Testis (tissue), 3 donors: ENCODE results near the gene JAM3. TPM values are rescaled to one million over a fixed set of nuclear protein-coding genes. Genes with fewer than 3 reads are reported as not detected.

Experiments used
- DNase-seq: peaks from one replicate; pipeline ENCODE4 v3.0.0-alpha.2; 2019
- H3K27ac ChIP-seq, 2 donors: fragments of 200-600 bp; sonication (generic); one replicate each; pipeline ENCODE4 v1.5.1; 2019
- H3K27me3 ChIP-seq: fragments of 200-600 bp; sonication (generic); one replicate; pipeline ENCODE4 v1.5.1; 2019
- H3K36me3 ChIP-seq: fragments of 200-600 bp; sonication (generic); one replicate; pipeline ENCODE4 v1.5.1; 2017; ENCODE audit warnings: low read depth; ENCODE audit errors: missing control alignments
- H3K4me1 ChIP-seq: fragments of 200-600 bp; sonication (generic); one replicate; pipeline ENCODE4 v1.5.1; 2019
- H3K4me3 ChIP-seq, 2 donors: fragments of 200-600 bp; sonication (generic); one replicate each; pipeline ENCODE4 v1.5.1; 2017 to 2019
- H3K9me3 ChIP-seq: fragments of 200-600 bp; sonication (generic); one replicate; pipeline ENCODE4 v1.5.1; 2017
- POLR2A ChIP-seq: fragments of 450-650 bp; IDR thresholded peaks from one replicate; pipeline ENCODE4 v1.6.1; 2017; ENCODE audit warnings: antibody characterized with exemption, mild to moderate bottlenecking, moderate library complexity
- WGBS, 2 donors: methylation state at CpG; one replicate each; pipeline ENCODE4 v1.1.5; 2018; 5-methylcytosine and 5-hydroxymethylcytosine counted together
- intact Hi-C: fragments of 100-400 bp; cut with DNase I; formaldehyde crosslinking; loops from one replicate; pipeline ENCODE4 v1.15.1; 2023; ENCODE audit warnings: low total_unique reads
- polyA plus RNA-seq: library from polyadenylated mRNA; stranded (reverse); fragments of 350-450 nt; fragmentation: Illumina TruSeq; extraction: RNeasy Lipid Tissue Mini Kit (QIAGEN cat#74804); gene quantifications from one replicate; pipeline ENCODE4 v1.2.3, GENCODE V29; 2014; ENCODE audit warnings: low read depth, low replicate concordance; ENCODE audit not compliant: insufficient read depth
- total RNA-seq, 2 donors: library from RNA; depleted of rRNA; stranded (reverse); fragments of >200 nt; gene quantifications; one replicate each; pipeline ENCODE4 v1.2.3, GENCODE V29; 2016
- TF ChIP-seq, protein P1 (sequence below), 3 experiments: fragments of 450-650 bp in 2 of 3; fragments of 200-600 bp in 1 of 3; sonication (generic) in 1 of 3; IDR thresholded peaks; one replicate each; pipeline ENCODE4 v1.5.1; 2016 to 2019; ENCODE audit warnings: antibody characterized with exemption in 3 of 3, mild to moderate bottlenecking in 2 of 3, moderate library complexity in 1 of 3

The JAM3 gene
- total and polyA plus RNA-seq, 3 donors from 2014 or later: 81.0 to 188 (median 172) TPM

GRCh38 chr11:134199531-134199930 is 130.7 kb downstream of the JAM3 start:
- intact Hi-C loops: no loop called here
- Histone ChIP-seq H3K4me3 (no peak overlapping the region), H3K9me3 (no peaks in the 10 kb centered on the region), H3K4me1 (no peaks in the 10 kb centered on the region), H3K36me3 (no peaks in the 10 kb centered on the region), H3K27ac (no peak overlapping the region), H3K27me3 (no peaks in the 10 kb centered on the region)
- WGBS, 2 donors: 97% methylated on average over 9 of the region's 9 CpGs
- no peak for DNase-seq
- TF ChIP-seq, protein P1, sequence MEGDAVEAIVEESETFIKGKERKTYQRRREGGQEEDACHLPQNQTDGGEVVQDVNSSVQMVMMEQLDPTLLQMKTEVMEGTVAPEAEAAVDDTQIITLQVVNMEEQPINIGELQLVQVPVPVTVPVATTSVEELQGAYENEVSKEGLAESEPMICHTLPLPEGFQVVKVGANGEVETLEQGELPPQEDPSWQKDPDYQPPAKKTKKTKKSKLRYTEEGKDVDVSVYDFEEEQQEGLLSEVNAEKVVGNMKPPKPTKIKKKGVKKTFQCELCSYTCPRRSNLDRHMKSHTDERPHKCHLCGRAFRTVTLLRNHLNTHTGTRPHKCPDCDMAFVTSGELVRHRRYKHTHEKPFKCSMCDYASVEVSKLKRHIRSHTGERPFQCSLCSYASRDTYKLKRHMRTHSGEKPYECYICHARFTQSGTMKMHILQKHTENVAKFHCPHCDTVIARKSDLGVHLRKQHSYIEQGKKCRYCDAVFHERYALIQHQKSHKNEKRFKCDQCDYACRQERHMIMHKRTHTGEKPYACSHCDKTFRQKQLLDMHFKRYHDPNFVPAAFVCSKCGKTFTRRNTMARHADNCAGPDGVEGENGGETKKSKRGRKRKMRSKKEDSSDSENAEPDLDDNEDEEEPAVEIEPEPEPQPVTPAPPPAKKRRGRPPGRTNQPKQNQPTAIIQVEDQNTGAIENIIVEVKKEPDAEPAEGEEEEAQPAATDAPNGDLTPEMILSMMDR (IDR thresholded peaks at IDR 0.05): no peak
- TF ChIP-seq POLR2A: no peak

DNA sequence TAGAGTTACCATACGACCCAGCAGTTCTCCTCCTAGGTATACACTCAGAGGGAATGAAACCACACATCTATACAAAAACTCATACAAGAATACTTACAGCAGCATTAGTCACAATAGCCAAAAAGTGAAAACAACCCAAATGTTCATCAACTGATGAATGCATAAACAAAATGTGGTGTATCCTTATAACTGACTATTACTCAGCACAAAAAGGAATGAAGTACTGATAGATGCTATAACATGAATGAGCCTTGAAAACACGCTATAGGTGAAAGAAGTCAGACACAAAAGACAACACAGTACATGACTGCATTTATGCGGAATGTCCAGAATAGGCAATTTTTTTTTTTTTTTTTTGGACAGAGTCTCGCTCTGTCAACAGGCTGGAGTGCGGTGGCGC is 131.8 kb downstream of the JAM3 start:
- TF ChIP-seq, protein P1 (IDR thresholded peaks at IDR 0.05): no peak
- TF ChIP-seq POLR2A: no peak
- no peaks in the 10 kb centered on the region for H3K9me3 ChIP-seq
- H3K27ac ChIP-seq: no peak overlapping the region
- no peak for DNase-seq
- WGBS, 2 donors: 94 to 99% methylated on average over 6 of the region's 6 CpGs
- H3K4me3 ChIP-seq: no peak overlapping the region
- intact Hi-C loops: no loop called here
- no peaks in the 10 kb centered on the region for H3K27me3 ChIP-seq
- no peaks in the 10 kb centered on the region for H3K4me1 ChIP-seq
- H3K36me3 ChIP-seq: no peaks in the 10 kb centered on the region

Other genes starting within 250 kb of the JAM3 start
- gene SPATA19, start 223.6 kb upstream of the JAM3 start, total RNA-seq: 100 to 1,000 TPM in 1 of 2 donors, 10 to 100 TPM in 1; 43.4 to 154 TPM
- 142 TPM for gene SPATA19, start 223.6 kb upstream of the JAM3 start, polyA plus RNA-seq
- 100 to 1,000 TPM in 1 of 2 donors, 10 to 100 TPM in 1; 71.9 to 119 TPM for gene IGSF9B, start 112.1 kb upstream of the JAM3 start, total RNA-seq
- gene IGSF9B, start 112.1 kb upstream of the JAM3 start, polyA plus RNA-seq: 16.8 TPM
- gene NCAPD3, start 154.9 kb downstream of the JAM3 start, total RNA-seq: 10 to 100 TPM; 69.3 to 82.9 TPM
- 30.8 TPM for gene NCAPD3, start 154.9 kb downstream of the JAM3 start, polyA plus RNA-seq
- 10 to 100 TPM; 74.0 to 84.1 TPM for gene VPS26B, start 155.6 kb downstream of the JAM3 start, total RNA-seq
- 54.2 TPM for gene VPS26B, start 155.6 kb downstream of the JAM3 start, polyA plus RNA-seq
- 10 to 100 TPM; 85.0 to 86.9 TPM for gene THYN1, start 184.3 kb downstream of the JAM3 start, total RNA-seq
- 94.0 TPM for gene THYN1, start 184.3 kb downstream of the JAM3 start, polyA plus RNA-seq
- gene ACAD8, start 184.5 kb downstream of the JAM3 start, total RNA-seq: 10 to 100 TPM; 35.1 to 47.9 TPM
- 27.4 TPM for gene ACAD8, start 184.5 kb downstream of the JAM3 start, polyA plus RNA-seq
- 10 to 100 TPM; 15.6 to 21.3 TPM for gene GLB1L3, start 207.3 kb downstream of the JAM3 start, total RNA-seq
- gene GLB1L3, start 207.3 kb downstream of the JAM3 start, polyA plus RNA-seq: 13.2 TPM